CD4-positive, alpha-beta memory T cell (primary cell): Measurements from ENCODE around the gene CEP128. TPM values are rescaled to one million over a fixed set of nuclear protein-coding genes. Genes with fewer than 3 reads are reported as not detected.

Source experiments
- CTCF ChIA-PET: fragments of 350-600 bp; sonication (Branson Sonifier 250); formaldehyde crosslinking; loops from one replicate; lab custom pipeline; 2021; ENCODE audit warnings: inconsistent platforms; ENCODE audit not compliant: partially characterized antibody; lab: Charles Lee
- POLR2A ChIA-PET: fragments of 350-600 bp; sonication (Branson Sonifier 250); formaldehyde crosslinking; loops from one replicate; lab custom pipeline; 2021; ENCODE audit not compliant: partially characterized antibody; lab: Charles Lee
- DNase-seq, 5 donors: peaks; one replicate each; pipeline versions ENCODE4 v3.0.0 to v3.0.0-alpha.2; 2020 to 2022; ENCODE audit warnings: mixed read lengths in 1 of 5
- H3K27ac ChIP-seq: one replicate; pipeline ENCODE4 v1.7.0; 2013; ENCODE audit warnings: low read depth, low read length
- H3K27me3 ChIP-seq: 2 replicates; pipeline ENCODE4 v1.7.0; 2013; ENCODE audit warnings: mild to moderate bottlenecking, low read length, moderate library complexity; ENCODE audit not compliant: insufficient read depth
- H3K36me3 ChIP-seq: 2 replicates; pipeline ENCODE4 v1.7.0; 2013; ENCODE audit warnings: mild to moderate bottlenecking, low read length, moderate library complexity; ENCODE audit not compliant: insufficient read depth
- H3K4me1 ChIP-seq: 2 replicates; pipeline ENCODE4 v1.7.0; 2013; ENCODE audit warnings: mild to moderate bottlenecking, low read length, moderate library complexity; ENCODE audit not compliant: insufficient read depth
- H3K4me3 ChIP-seq, 2 donors: one replicate each; pipeline ENCODE4 v1.7.0; 2013; ENCODE audit warnings: low read length in 2 of 2, mild to moderate bottlenecking in 1 of 2
- H3K9me3 ChIP-seq, 2 donors: one replicate each; pipeline ENCODE4 v1.7.0; 2013; ENCODE audit warnings: low read length in 2 of 2, control low read depth in 1 of 2; ENCODE audit not compliant: control insufficient read depth in 1 of 2
- H3K27ac Mint-ChIP-seq, 7 donors: one replicate each; pipeline ENCODE4 v1.8.0; 2020 to 2021; ENCODE audit warnings: mixed read lengths in 7 of 7, mild to moderate bottlenecking in 6 of 7, inconsistent platforms in 3 of 7, moderate library complexity in 3 of 7
- H3K27me3 Mint-ChIP-seq, 2 donors: one replicate each; pipeline ENCODE4 v1.8.0; 2020 to 2021; ENCODE audit warnings: mixed read lengths in 2 of 2
- H3K36me3 Mint-ChIP-seq, 2 donors: one replicate each; pipeline ENCODE4 v1.8.0; 2020 to 2021; ENCODE audit warnings: mixed read lengths in 2 of 2, inconsistent platforms in 1 of 2, mild to moderate bottlenecking in 1 of 2
- H3K4me1 Mint-ChIP-seq, 4 donors: one replicate each; pipeline ENCODE4 v1.8.0; 2020 to 2021; ENCODE audit warnings: mixed read lengths in 4 of 4, mild to moderate bottlenecking in 1 of 4
- H3K4me3 Mint-ChIP-seq, 8 donors: one replicate each; pipeline ENCODE4 v1.8.0; 2020 to 2021; ENCODE audit warnings: mixed read lengths in 8 of 8, mild to moderate bottlenecking in 7 of 8, moderate library complexity in 6 of 8, inconsistent platforms in 3 of 8
- H3K9me3 Mint-ChIP-seq, 8 donors: one replicate each; pipeline ENCODE4 v1.8.0; 2020 to 2021; ENCODE audit warnings: mixed read lengths in 8 of 8, mild to moderate bottlenecking in 5 of 8, inconsistent platforms in 3 of 8, moderate library complexity in 1 of 8
- intact Hi-C: fragments of 100-400 bp; cut with micrococcal nuclease; formaldehyde crosslinking; loops from one replicate; pipeline ENCODE4 v1.15.1; 2023
- polyA plus RNA-seq, 2 donors: library from polyadenylated mRNA; unstranded; fragments of 300-500 nt; fragmentation: Illumina TruSeq; gene quantifications; one replicate each; pipeline ENCODE4 v1.2.3, GENCODE V29; 2021
- total RNA-seq, 2 experiments: library from RNA; stranded (reverse); gene quantifications; one replicate each; pipeline ENCODE4 v1.2.3, GENCODE V29; 2021

Gene CEP128
- total and polyA plus RNA-seq, 4 experiments from 2014 or later, result 2.9 to 21.6 (median 14.7) TPM

DNA sequence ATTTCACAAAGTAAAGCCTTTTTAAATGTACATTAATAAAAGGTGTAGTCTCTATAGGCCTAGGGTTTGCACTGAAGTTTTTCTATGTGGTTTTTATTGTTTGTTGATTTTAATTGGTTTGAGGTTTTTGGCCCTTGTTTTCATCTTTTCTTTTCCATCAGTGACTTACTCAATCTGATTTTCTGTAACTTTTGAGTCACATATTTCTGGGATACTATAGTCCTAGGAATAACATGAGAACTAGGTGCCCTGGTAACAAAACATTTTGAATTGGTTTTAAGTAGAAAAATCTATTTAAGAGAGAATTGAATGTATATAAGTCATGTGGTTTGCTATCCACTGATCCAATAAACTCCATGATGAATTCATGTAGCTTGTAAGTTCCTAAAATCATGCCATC is 311.9 kb downstream of the CEP128 start:
- H3K27ac Mint-ChIP-seq, result no peak overlapping the region
- no peak overlapping the region for H3K4me3 ChIP-seq
- H3K9me3 ChIP-seq, result no peaks in the 10 kb centered on the region
- H3K4me3 Mint-ChIP-seq, result no peak overlapping the region
- no peaks in the 10 kb centered on the region for H3K27me3 ChIP-seq
- intact Hi-C loops, result no loop called here
- H3K36me3 ChIP-seq, result no peaks in the 10 kb centered on the region
- no peaks in the 10 kb centered on the region for H3K4me1 Mint-ChIP-seq
- H3K4me1 ChIP-seq, result no peaks in the 10 kb centered on the region
- no peak overlapping the region for H3K27ac ChIP-seq
- peaks cover 0 to 7% (median 5%) of the 10 kb centered on the region in 8 donors for H3K9me3 Mint-ChIP-seq
- DNase-seq, result no peak
- peaks cover 3 to 5% of the 10 kb centered on the region in 2 donors for H3K36me3 Mint-ChIP-seq
- POLR2A ChIA-PET, result no interaction called here
- H3K27me3 Mint-ChIP-seq, result no peaks in the 10 kb centered on the region
- CTCF ChIA-PET, result no interaction called here

DNA sequence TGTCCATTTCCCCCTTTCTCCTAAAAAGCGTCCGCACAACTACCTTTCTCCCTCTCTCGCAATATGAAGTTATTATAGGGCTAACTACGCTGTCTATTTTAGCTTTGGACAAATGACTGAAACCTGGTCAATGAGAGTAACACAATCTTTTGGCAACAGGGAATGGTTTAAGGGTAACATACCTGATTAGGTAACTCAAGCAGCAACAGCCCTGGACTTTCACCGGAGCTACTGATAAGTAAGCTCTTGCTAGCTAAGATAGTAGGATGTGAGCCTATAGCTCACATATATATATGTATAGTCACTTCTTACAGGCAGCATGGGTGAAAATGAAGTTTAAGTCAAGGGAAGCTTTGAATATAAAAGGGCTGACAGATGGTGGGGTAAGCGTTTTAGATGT is 313.0 kb downstream of the CEP128 start:
- intact Hi-C loops, result no loop called here
- Histone ChIP-seq H3K27me3 (no peaks in the 10 kb centered on the region), H3K36me3 (no peaks in the 10 kb centered on the region), H3K4me3 (no peak overlapping the region), H3K4me1 (no peaks in the 10 kb centered on the region), H3K27ac (no peak overlapping the region), H3K9me3 (no peaks in the 10 kb centered on the region)
- peaks cover 3 to 14% (median 8%) of the 10 kb centered on the region in 8 donors for H3K9me3 Mint-ChIP-seq
- DNase-seq, result no peak
- H3K4me3 Mint-ChIP-seq, result no peak overlapping the region
- ChIA-PET CTCF (no interaction called here), POLR2A (no interaction called here)
- H3K27ac Mint-ChIP-seq, result no peak overlapping the region
- no peaks in the 10 kb centered on the region for H3K4me1 Mint-ChIP-seq
- no peaks in the 10 kb centered on the region for H3K27me3 Mint-ChIP-seq
- H3K36me3 Mint-ChIP-seq, result peaks cover 3 to 10% of the 10 kb centered on the region in 2 donors

DNA sequence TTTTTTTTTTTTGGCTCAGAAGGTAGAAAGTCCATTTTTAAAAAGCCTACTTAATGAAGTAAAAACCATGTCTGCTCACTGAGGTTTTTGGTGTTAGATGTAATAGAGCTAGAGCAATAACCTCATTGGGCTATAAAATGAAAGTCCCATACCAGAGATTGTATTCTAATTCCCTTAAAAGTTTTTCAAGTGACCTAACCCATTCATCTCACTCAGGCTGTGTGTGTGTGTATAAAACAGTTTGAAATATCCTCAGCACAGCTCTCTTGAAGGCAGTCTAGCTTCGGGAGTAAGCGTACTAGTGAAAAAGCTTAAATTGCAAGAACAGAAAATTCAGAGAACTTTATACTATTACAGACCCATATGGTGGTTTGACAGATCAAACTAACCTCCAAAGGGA is 313.8 kb downstream of the CEP128 start:
- Mint-ChIP-seq H3K9me3 (peaks cover 3 to 14% (median 8%) of the 10 kb centered on the region in 8 donors), H3K27me3 (no peaks in the 10 kb centered on the region), H3K4me3 (no peak overlapping the region), H3K4me1 (no peaks in the 10 kb centered on the region), H3K36me3 (peaks cover 3 to 4% of the 10 kb centered on the region in 2 donors), H3K27ac (no peak overlapping the region)
- intact Hi-C loops, result no loop called here
- Histone ChIP-seq H3K27me3 (no peaks in the 10 kb centered on the region), H3K4me3 (no peak overlapping the region), H3K27ac (no peak overlapping the region), H3K36me3 (no peaks in the 10 kb centered on the region), H3K9me3 (no peaks in the 10 kb centered on the region), H3K4me1 (no peaks in the 10 kb centered on the region)
- DNase-seq, result no peak
- POLR2A ChIA-PET, result no interaction called here
- CTCF ChIA-PET, result no interaction called here

- H3K4me3 ChIP-seq, result no peak overlapping the region
- ChIA-PET CTCF (interaction anchor here (0.6 kb wide), 1 partner anchor 792 kb away, joined by 3 read pairs; no protein-coding TSS in a partner anchor), POLR2A (no interaction called here)
- no peaks in the 10 kb centered on the region for H3K27me3 ChIP-seq
- no peaks in the 10 kb centered on the region for H3K4me1 ChIP-seq
- H3K4me1 Mint-ChIP-seq, result no peaks in the 10 kb centered on the region
- no peak overlapping the region for H3K4me3 Mint-ChIP-seq
- H3K9me3 ChIP-seq, result no peaks in the 10 kb centered on the region
- DNase-seq, result no peak
- intact Hi-C loops, result no loop called here
- no peaks in the 10 kb centered on the region for H3K27me3 Mint-ChIP-seq
- no peak overlapping the region for H3K27ac Mint-ChIP-seq
- no peak overlapping the region for H3K27ac ChIP-seq
- H3K9me3 Mint-ChIP-seq, result peaks cover 3 to 19% (median 12%) of the 10 kb centered on the region in 8 donors
- H3K36me3 Mint-ChIP-seq, result peaks cover 3 to 4% of the 10 kb centered on the region in 2 donors
- H3K36me3 ChIP-seq, result no peaks in the 10 kb centered on the region
Measured at GRCh38 chr14:80624581-80624980, 317.0 kb downstream of the CEP128 start.

DNA sequence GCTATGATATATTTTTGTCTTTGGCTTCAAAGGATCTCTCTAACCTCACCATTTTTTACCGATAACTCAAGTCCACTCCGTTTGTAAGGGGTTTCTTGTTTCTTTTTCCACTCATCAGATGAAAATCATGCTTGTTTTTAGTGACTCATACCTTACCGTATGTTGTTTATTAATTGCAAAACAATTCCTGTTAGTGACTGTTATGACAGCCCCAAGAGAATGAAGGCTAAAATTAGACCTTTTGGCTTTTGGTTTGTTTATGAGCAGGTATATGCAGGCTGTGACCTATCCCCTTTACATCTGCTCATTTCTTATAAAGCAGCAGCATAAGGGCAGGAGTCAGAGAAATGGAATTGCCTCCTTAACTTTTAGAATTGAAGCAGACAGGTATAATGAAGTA is 319.8 kb downstream of the CEP128 start:
- no peak overlapping the region for H3K27ac ChIP-seq
- ChIA-PET POLR2A (no interaction called here), CTCF (no interaction called here)
- intact Hi-C loops, result no loop called here
- Mint-ChIP-seq H3K4me3 (no peak overlapping the region), H3K36me3 (peaks cover 1 to 9% of the 10 kb centered on the region in 2 donors), H3K9me3 (peaks cover 3 to 20% (median 12%) of the 10 kb centered on the region in 8 donors), H3K4me1 (no peaks in the 10 kb centered on the region), H3K27ac (no peak overlapping the region), H3K27me3 (no peaks in the 10 kb centered on the region)
- DNase-seq, result no peak
- H3K27me3 ChIP-seq, result no peaks in the 10 kb centered on the region
- H3K36me3 ChIP-seq, result no peaks in the 10 kb centered on the region
- H3K4me3 ChIP-seq, result no peak overlapping the region
- H3K9me3 ChIP-seq, result no peaks in the 10 kb centered on the region
- no peaks in the 10 kb centered on the region for H3K4me1 ChIP-seq

DNA sequence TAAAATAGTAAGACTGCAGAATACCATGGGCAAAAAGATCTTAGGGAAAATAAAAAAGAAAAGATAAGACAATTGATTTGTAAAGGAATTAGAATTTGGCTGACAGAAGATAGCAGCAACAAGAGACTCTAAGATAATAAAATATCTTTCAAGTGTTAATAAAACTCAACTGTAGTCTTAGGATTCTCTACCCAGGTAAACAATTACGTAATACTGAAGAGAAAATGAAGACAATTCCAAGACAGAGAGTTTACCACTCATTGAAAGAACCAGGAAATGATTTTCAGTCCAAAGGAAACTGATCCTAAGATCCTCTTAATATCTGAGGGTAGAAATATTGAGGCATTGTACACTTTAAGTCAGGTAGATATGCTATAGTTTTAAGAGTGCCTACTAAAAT is 321.1 kb downstream of the CEP128 start:
- Mint-ChIP-seq H3K4me1 (no peaks in the 10 kb centered on the region), H3K36me3 (peaks cover 1 to 14% of the 10 kb centered on the region in 2 donors)
- intact Hi-C loops, result no loop called here

DNA sequence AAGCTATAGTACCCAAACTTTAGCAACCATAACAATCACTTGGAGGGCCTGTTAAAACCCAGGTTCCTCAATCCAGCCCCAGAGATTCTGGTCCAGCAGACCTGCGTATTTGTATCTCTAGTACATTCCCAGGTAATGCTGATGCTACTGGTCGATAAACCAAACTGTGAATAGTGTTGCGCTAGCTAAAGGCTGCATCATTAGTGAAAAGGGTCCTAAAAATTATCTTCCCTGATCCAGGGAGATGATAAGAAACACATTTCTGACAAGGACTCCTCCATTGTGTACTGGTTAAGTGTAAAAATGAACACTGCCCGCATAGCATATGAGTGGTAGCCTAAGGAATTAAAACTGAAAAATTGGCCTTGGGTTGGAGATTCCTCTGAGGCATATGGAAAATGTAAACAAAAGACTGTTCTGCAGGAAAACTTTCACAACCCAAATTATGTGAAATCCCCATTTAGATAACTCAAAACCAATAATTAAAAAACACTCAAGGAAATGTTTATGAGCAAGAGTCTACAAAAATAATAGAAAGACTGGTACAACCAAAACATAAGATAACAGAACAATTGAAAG is 322.7 kb downstream of the CEP128 start:
- Histone ChIP-seq H3K9me3 (no peaks in the 10 kb centered on the region), H3K27me3 (no peaks in the 10 kb centered on the region), H3K4me3 (no peak overlapping the region), H3K36me3 (no peaks in the 10 kb centered on the region), H3K27ac (no peak overlapping the region), H3K4me1 (no peaks in the 10 kb centered on the region)
- no peak for DNase-seq
- no peaks in the 10 kb centered on the region for H3K4me1 Mint-ChIP-seq
- H3K36me3 Mint-ChIP-seq, result peaks cover 3 to 11% of the 10 kb centered on the region in 2 donors
- peaks cover 0 to 17% (median 4%) of the 10 kb centered on the region in 8 donors for H3K9me3 Mint-ChIP-seq
- intact Hi-C loops, result no loop called here
- H3K27ac Mint-ChIP-seq, result no peak overlapping the region
- no peaks in the 10 kb centered on the region for H3K27me3 Mint-ChIP-seq
- ChIA-PET CTCF (no interaction called here), POLR2A (no interaction called here)
- no peak overlapping the region for H3K4me3 Mint-ChIP-seq

More for the DNA sequence above, 321.1 kb downstream of the CEP128 start:
- Mint-ChIP-seq H3K27ac (no peak overlapping the region), H3K9me3 (peaks cover 3 to 20% (median 8%) of the 10 kb centered on the region in 8 donors), H3K4me3 (no peak overlapping the region), H3K27me3 (no peaks in the 10 kb centered on the region)
- Histone ChIP-seq H3K9me3 (no peaks in the 10 kb centered on the region), H3K27me3 (no peaks in the 10 kb centered on the region), H3K36me3 (no peaks in the 10 kb centered on the region), H3K4me1 (no peaks in the 10 kb centered on the region), H3K27ac (no peak overlapping the region), H3K4me3 (no peak overlapping the region)
- no peak for DNase-seq
- POLR2A ChIA-PET, result no interaction called here
- CTCF ChIA-PET, result no interaction called here
